GM06990 (cell line): ENCODE measurements around the gene C16orf95.

Experiments used
- DNase-seq: peaks from one replicate; pipeline ENCODE4 v3.0.0-alpha.2; 2011; ENCODE audit not compliant: insufficient read length; ENCODE audit errors: extremely low read depth
- H3K27me3 ChIP-seq: replicated peaks from 2 replicates; pipeline ENCODE4 v1.6.0; 2011; ENCODE audit warnings: low read length; ENCODE audit not compliant: control insufficient read depth, insufficient read depth
- H3K36me3 ChIP-seq: 2 replicates; pipeline ENCODE4 v1.5.1; 2011; ENCODE audit warnings: low read length; ENCODE audit not compliant: control insufficient read depth, insufficient read depth
- H3K4me3 ChIP-seq: replicated peaks from 2 replicates; pipeline ENCODE4 v1.5.1; 2011; ENCODE audit warnings: low read depth, mild to moderate bottlenecking, control low read depth, low read length
- CTCF ChIP-seq: IDR thresholded peaks from 2 replicates; pipeline ENCODE4 v1.5.1; 2011; ENCODE audit warnings: low read length, control low read depth, mild to moderate bottlenecking, inconsistent platforms; ENCODE audit not compliant: insufficient read depth, poor library complexity, severe bottlenecking

The C16orf95 gene

DNA sequence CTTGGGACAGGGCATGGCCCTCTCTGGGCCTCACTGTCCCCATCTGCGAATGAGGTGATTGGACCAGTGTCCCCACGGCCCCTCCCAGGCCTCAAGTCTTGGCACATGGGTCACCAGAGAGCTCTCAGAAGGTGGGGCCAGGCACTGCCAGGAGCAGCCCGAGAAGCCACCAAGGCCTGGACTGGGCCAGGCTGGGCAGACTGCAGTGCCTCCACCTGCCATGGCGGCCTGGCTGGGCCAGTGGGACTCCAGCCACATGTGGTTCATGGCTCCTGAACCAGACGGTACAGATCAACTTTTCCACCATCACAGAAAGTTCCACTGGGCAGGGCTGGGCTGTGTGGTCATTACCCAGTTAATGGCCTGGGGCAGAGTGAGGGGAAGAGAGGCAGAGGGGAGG, 19.8 kb downstream of the C16orf95 start:
- Histone ChIP-seq H3K4me3 (no peak overlapping the region), H3K27me3 (no peaks in the 10 kb centered on the region), H3K36me3 (no peaks in the 10 kb centered on the region)
- no peak for DNase-seq
- TF ChIP-seq CTCF = no peak

GRCh38 chr16:87295661-87296531, 21.3 kb downstream of the C16orf95 start:
- no peak for DNase-seq
- no peaks in the 10 kb centered on the region for H3K36me3 ChIP-seq
- no peaks in the 10 kb centered on the region for H3K27me3 ChIP-seq
- TF ChIP-seq CTCF = no peak
- no peak overlapping the region for H3K4me3 ChIP-seq

- H3K36me3 ChIP-seq = no peaks in the 10 kb centered on the region
- no peak overlapping the region for H3K4me3 ChIP-seq
- no peak for DNase-seq
- TF ChIP-seq CTCF = no peak
- H3K27me3 ChIP-seq = no peaks in the 10 kb centered on the region
These were observed 21.9 kb downstream of the C16orf95 start for GRCh38 chr16:87295259-87295658.

DNA sequence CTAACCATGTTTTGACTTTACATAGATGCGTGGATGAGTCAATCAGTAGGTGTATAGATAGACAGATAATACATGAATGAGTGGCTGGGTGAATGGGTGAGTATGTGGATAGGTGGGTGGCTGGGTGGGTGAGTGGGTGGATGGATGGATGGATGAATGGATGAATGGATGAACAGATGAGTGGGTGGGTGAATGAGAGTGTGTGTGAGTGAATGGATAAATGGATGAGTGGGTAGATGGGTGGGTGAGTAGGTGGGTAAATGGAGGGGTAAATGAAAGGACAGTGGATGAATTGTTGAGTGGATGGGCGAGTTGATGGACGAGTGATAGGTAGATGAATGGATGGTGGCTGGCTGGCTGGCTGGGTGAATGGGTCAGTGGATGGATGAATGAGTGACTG, 23.2 kb downstream of the C16orf95 start:
- TF ChIP-seq CTCF = no peak
- Histone ChIP-seq H3K36me3 (no peaks in the 10 kb centered on the region), H3K27me3 (no peaks in the 10 kb centered on the region), H3K4me3 (no peak overlapping the region)
- DNase-seq = no peak

GRCh38 chr16:87291944-87292343, 25.2 kb downstream of the C16orf95 start:
- H3K36me3 ChIP-seq = no peaks in the 10 kb centered on the region
- H3K27me3 ChIP-seq = no peaks in the 10 kb centered on the region
- no peak for DNase-seq
- TF ChIP-seq CTCF = no peak
- no peak overlapping the region for H3K4me3 ChIP-seq

GRCh38 chr16:87288753-87289362, 28.3 kb downstream of the C16orf95 start:
- no peak for DNase-seq

More at GRCh38 chr16:87288753-87289362, 28.3 kb downstream of the C16orf95 start:
- Histone ChIP-seq H3K4me3 (no peak overlapping the region), H3K27me3 (no peaks in the 10 kb centered on the region), H3K36me3 (no peaks in the 10 kb centered on the region)
- no peak for TF ChIP-seq CTCF
